ENCODE measurements around the gene PCBD1. TPM values are rescaled to one million over a fixed set of nuclear protein-coding genes. Genes with fewer than 3 reads are reported as not detected.

Gene PCBD1
- polyA plus RNA-seq, 2 of the 4 experiments (the other 2 are of a cell fraction), result 169 to 211 TPM

GRCh38 chr10:70930263-70931000 is 42.1 kb upstream of the PCBD1 start:
- DNase-seq (ENCODE audit: low read depth in 1 of 2, low spot score in 1 of 2), result no peak
- no peak for ATAC-seq
- WGBS (ENCODE audit: missing lambda C conversion rate), result 63% methylated on average over 17 of the region's 17 CpGs
- CTCF ChIA-PET, result interaction anchor here (0.7 to 2.1 kb wide), 4 partner anchors 9 to 354 kb away, joined by 3 to 14 read pairs (median 4); no protein-coding TSS in a partner anchor
- TF ChIP-seq REST (IDR thresholded peaks at IDR 0.05) (no peak), MAX (IDR thresholded peaks at IDR 0.05) (no peak), ZC3H11A (IDR thresholded peaks at IDR 0.05) (no peak), ZSCAN20 (CRISPR knock-in tag; IDR thresholded peaks at IDR 0.05) (no peak), HOXB13 (CRISPR knock-in tag; IDR thresholded peaks at IDR 0.05; ENCODE audit: low read depth) (no peak), HDAC2 (IDR thresholded peaks at IDR 0.05) (no peak), JUNB (IDR thresholded peaks at IDR 0.05) (no peak), EP300 (IDR thresholded peaks at IDR 0.05) (no peak), POLR2AphosphoS2 (conservative IDR thresholded peaks at IDR 0.05; ENCODE audit: low read length) (no peak), ELK1 (IDR thresholded peaks at IDR 0.05; ENCODE audit: low read depth, low read length) (no peak), ATOH8 (CRISPR knock-in tag; IDR thresholded peaks at IDR 0.05; ENCODE audit: low read depth) (no peak), HEYL (CRISPR knock-in tag; IDR thresholded peaks at IDR 0.05) (no peak), HMGXB4 (CRISPR knock-in tag; IDR thresholded peaks at IDR 0.05; ENCODE audit: borderline replicate concordance) (no peak)
- Histone ChIP-seq H3K9me3 (no peaks in the 10 kb centered on the region), H3K4me3 (no peak overlapping the region), H3K4me2 (no peak overlapping the region), H3K27ac (no peak overlapping the region), H3K4me1 (no peaks in the 10 kb centered on the region)
- no peak for FAIRE-seq
- POLR2A ChIA-PET, result no interaction called here

GRCh38 chr10:70928140-70928539 is 39.8 kb upstream of the PCBD1 start:
- Histone ChIP-seq H3K4me1 (no peaks in the 10 kb centered on the region), H3K4me2 (no peak overlapping the region), H3K9me3 (no peaks in the 10 kb centered on the region), H3K27ac (no peak overlapping the region), H3K4me3 (no peak overlapping the region)
- DNase-seq (ENCODE audit: low read depth in 1 of 2, low spot score in 1 of 2) (no peak), ATAC-seq (no peak), FAIRE-seq (no peak)
- ChIA-PET POLR2A (no interaction called here), CTCF (interaction anchor here (0.5 to 8.5 kb wide), 5 partner anchors 8 to 358 kb away, joined by 3 to 104 read pairs (median 26); partner anchors contain the start of gene UNC5B)
- WGBS (ENCODE audit: missing lambda C conversion rate), result 54% methylated on average over 8 of the region's 8 CpGs
- TF ChIP-seq CEBPB (IDR thresholded peaks at IDR 0.05), result no peak
- no peak for TF ChIP-seq SREBF2 (IDR thresholded peaks at IDR 0.05)
- no peak for TF ChIP-seq HMGXB4 (CRISPR knock-in tag; IDR thresholded peaks at IDR 0.05; ENCODE audit: borderline replicate concordance)
- TF ChIP-seq CHD4 (IDR thresholded peaks at IDR 0.05; ENCODE audit: borderline replicate concordance), result no peak
- TF ChIP-seq POLR2AphosphoS2 (conservative IDR thresholded peaks at IDR 0.05; ENCODE audit: low read length), result no peak
- TF ChIP-seq HDAC2 (IDR thresholded peaks at IDR 0.05), result no peak
- TF ChIP-seq NR3C1 (IDR thresholded peaks at IDR 0.05), result no peak
- no peak for TF ChIP-seq ZFP36 (IDR thresholded peaks at IDR 0.05; ENCODE audit: borderline replicate concordance, partially characterized antibody)
- no peak for TF ChIP-seq HOXA7 (CRISPR knock-in tag; IDR thresholded peaks at IDR 0.05)
- TF ChIP-seq E2F6 (IDR thresholded peaks at IDR 0.05; ENCODE audit: borderline replicate concordance, low read depth), result no peak
- TF ChIP-seq SMC3 (IDR thresholded peaks at IDR 0.05), result no peak
- no peak for TF ChIP-seq GATA3 (IDR thresholded peaks at IDR 0.05; ENCODE audit: borderline replicate concordance)
- TF ChIP-seq EP300 (IDR thresholded peaks at IDR 0.05), result no peak
- no peak for TF ChIP-seq RARB (CRISPR knock-in tag; IDR thresholded peaks at IDR 0.05)
- TF ChIP-seq KDM5A (IDR thresholded peaks at IDR 0.05), result no peak
- no peak for TF ChIP-seq HEYL (CRISPR knock-in tag; IDR thresholded peaks at IDR 0.05)
- TF ChIP-seq ZSCAN20 (CRISPR knock-in tag; IDR thresholded peaks at IDR 0.05), result no peak
- TF ChIP-seq HOXB5 (CRISPR knock-in tag; IDR thresholded peaks at IDR 0.05), result no peak
- no peak for TF ChIP-seq TP53 (CRISPR knock-in tag; IDR thresholded peaks at IDR 0.05)
